Gastroesophageal sphincter (tissue), 4 donors: ENCODE measurements around the gene LRRC40. TPM values are rescaled to one million over a fixed set of nuclear protein-coding genes. Genes with fewer than 3 reads are reported as not detected.
A peak's percentile ranks its signal among the peaks of the same experiment; 100 is the strongest.

Experiments
- ATAC-seq: fragments of 150-250 bp; one replicate; pipeline ENCODE4 v1.9.1; 2016; ENCODE audit warnings: mild to moderate bottlenecking, moderate library complexity
- H3K27ac ChIP-seq, 4 donors: fragments of 200-600 bp; sonication (generic) in 3 of 4; 1 replicate in 3 of 4; 2 replicates in 1 of 4; pipeline ENCODE4 v1.5.1; 2016 to 2019
- H3K27me3 ChIP-seq: fragments of 200-600 bp; sonication (generic); one replicate; pipeline ENCODE4 v1.5.1; 2019
- H3K36me3 ChIP-seq, 2 donors: fragments of 200-600 bp; sonication (generic); one replicate each; pipeline ENCODE4 v1.5.1; 2019; ENCODE audit warnings: control low read depth in 1 of 2
- H3K4me1 ChIP-seq, 3 donors: fragments of 200-600 bp; sonication (generic); 1 replicate in 2 of 3; 2 replicates in 1 of 3; pipeline ENCODE4 v1.5.1; 2016 to 2019; ENCODE audit warnings: control low read depth in 2 of 3
- H3K4me3 ChIP-seq, 2 donors: fragments of 200-600 bp; sonication (generic); one replicate each; pipeline ENCODE4 v1.5.1; 2019; ENCODE audit warnings: mild to moderate bottlenecking in 1 of 2, moderate library complexity in 1 of 2
- H3K9me3 ChIP-seq, 3 donors: fragments of 200-600 bp; sonication (generic); one replicate each; pipeline ENCODE4 v1.5.1; 2017 to 2019; ENCODE audit warnings: control low read depth in 2 of 3
- CTCF ChIP-seq, 4 experiments: fragments of 200-600 bp in 2 of 4; fragments of 450-650 bp in 2 of 4; sonication (generic) in 1 of 4; IDR thresholded peaks; one replicate each; pipeline ENCODE4 v1.5.1; 2017 to 2019; ENCODE audit warnings: antibody characterized with exemption in 4 of 4, mild to moderate bottlenecking in 2 of 4, moderate library complexity in 2 of 4
- EP300 ChIP-seq: sonication (generic); formaldehyde crosslinking; IDR thresholded peaks from one replicate; pipeline ENCODE4 v1.6.1; 2017; ENCODE audit warnings: antibody characterized with exemption, mild to moderate bottlenecking
- POLR2A ChIP-seq, 2 donors: fragments of 450-650 bp; IDR thresholded peaks; one replicate each; pipeline ENCODE4 v1.6.1; 2017; ENCODE audit warnings: antibody characterized with exemption in 2 of 2, mild to moderate bottlenecking in 2 of 2, moderate library complexity in 1 of 2
- POLR2AphosphoS5 ChIP-seq: sonication (generic); formaldehyde crosslinking; IDR thresholded peaks from one replicate; pipeline ENCODE4 v1.6.1; 2017; ENCODE audit warnings: antibody characterized with exemption
- WGBS, 2 donors: methylation state at CpG; one replicate each; pipeline ENCODE4 v1.1.5; 2018; ENCODE audit warnings: low coverage in 1 of 2; 5-methylcytosine and 5-hydroxymethylcytosine counted together
- total RNA-seq, 4 donors: library from RNA; depleted of rRNA; stranded (reverse); fragments of >200 nt; gene quantifications; one replicate each; pipeline ENCODE4 v1.1.0, GENCODE V29; 2016

The LRRC40 gene
- total RNA-seq, 4 donors from 2014 or later = 12.9 to 25.4 (median 18.5) TPM

DNA sequence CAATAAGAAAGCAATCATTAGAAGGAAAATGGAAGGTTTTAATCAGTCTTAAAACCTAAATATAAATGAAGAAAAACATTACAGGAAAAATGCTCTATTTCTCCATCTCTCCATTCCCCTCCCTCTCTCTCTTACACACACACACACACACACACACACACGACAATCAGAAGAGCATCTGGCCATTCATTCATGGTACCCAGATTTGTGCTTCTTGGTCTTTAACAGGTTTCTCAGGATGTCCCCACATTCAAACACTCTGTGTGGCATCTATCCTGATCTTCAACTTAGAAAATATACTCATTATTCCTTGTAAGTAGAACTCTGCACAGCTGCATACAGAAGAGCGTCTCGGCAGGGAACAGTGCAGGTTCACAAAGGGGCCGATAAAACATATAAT is 779 bp downstream of the LRRC40 start:
- WGBS, 2 donors = 0 to 2% methylated on average over 4 of the region's 4 CpGs
- Histone ChIP-seq H3K4me3 (peak overlapping the region; percentile 68 to 69), H3K27me3 (no peaks in the 10 kb centered on the region), H3K9me3 (no peaks in the 10 kb centered on the region), H3K4me1 (peaks cover 4 to 67% (median 14%) of the 10 kb centered on the region in 3 donors), H3K27ac (peak overlapping the region; percentile 81 to 95 (median 91)), H3K36me3 (peaks cover 0 to 11% of the 10 kb centered on the region in 2 donors)
- no peak for TF ChIP-seq CTCF (IDR thresholded peaks at IDR 0.05)
- TF ChIP-seq EP300 = no peak
- no peak for TF ChIP-seq POLR2A (IDR thresholded peaks at IDR 0.05)
- TF ChIP-seq POLR2AphosphoS5 = no peak
- ATAC-seq = no peak

- TF ChIP-seq EP300 = no peak
- Histone ChIP-seq H3K27me3 (no peaks in the 10 kb centered on the region), H3K4me1 (peaks cover 4 to 62% (median 14%) of the 10 kb centered on the region in 3 donors), H3K9me3 (no peaks in the 10 kb centered on the region), H3K36me3 (peaks cover 0 to 11% of the 10 kb centered on the region in 2 donors), H3K4me3 (peak overlapping the region in 1 of 2 donors; percentile 68), H3K27ac (no peak overlapping the region)
- WGBS, 2 donors = 100% methylated on average over 1 of the region's 1 CpG
- no peak for ATAC-seq
These were observed 1.2 kb downstream of the LRRC40 start for GRCh38 chr1:70204139-70204538.

GRCh38 chr1:70202173-70202758 is 3.1 kb downstream of the LRRC40 start:
- Histone ChIP-seq H3K36me3 (no peaks in the 10 kb centered on the region), H3K4me3 (no peak overlapping the region), H3K27ac (no peak overlapping the region), H3K4me1 (peaks cover 0 to 43% (median 9%) of the 10 kb centered on the region in 3 donors), H3K9me3 (no peaks in the 10 kb centered on the region), H3K27me3 (no peaks in the 10 kb centered on the region)
- ATAC-seq = no peak
- 57 to 64% methylated on average over 2 of the region's 2 CpGs for whole genome bisulfite sequencing, 2 donors
- TF ChIP-seq POLR2AphosphoS5 (no peak), POLR2A (IDR thresholded peaks at IDR 0.05) (no peak), EP300 (no peak), CTCF (IDR thresholded peaks at IDR 0.05) (no peak)

GRCh38 chr1:70200065-70200464 is 5.3 kb downstream of the LRRC40 start:
- Histone ChIP-seq H3K4me3 (no peak overlapping the region), H3K9me3 (no peaks in the 10 kb centered on the region), H3K36me3 (no peaks in the 10 kb centered on the region), H3K4me1 (peaks cover 0 to 32% (median 4%) of the 10 kb centered on the region in 3 donors), H3K27ac (no peak overlapping the region), H3K27me3 (no peaks in the 10 kb centered on the region)
- TF ChIP-seq POLR2AphosphoS5 (no peak), CTCF (IDR thresholded peaks at IDR 0.05) (no peak), EP300 (no peak), POLR2A (IDR thresholded peaks at IDR 0.05) (no peak)
- WGBS, 2 donors = 84 to 88% methylated on average over 3 of the region's 4 CpGs
- no peak for ATAC-seq

GRCh38 chr1:70196333-70196732 is 9.0 kb downstream of the LRRC40 start:
- no peaks in the 10 kb centered on the region for H3K9me3 ChIP-seq
- ATAC-seq = no peak
- TF ChIP-seq EP300 (no peak), POLR2AphosphoS5 (no peak), CTCF (IDR thresholded peaks at IDR 0.05) (no peak), POLR2A (IDR thresholded peaks at IDR 0.05) (no peak)
- WGBS, 2 donors = 78 to 94% methylated on average over 3 of the region's 3 CpGs
- no peak overlapping the region for H3K4me3 ChIP-seq
- no peak overlapping the region for H3K27ac ChIP-seq
- no peaks in the 10 kb centered on the region for H3K27me3 ChIP-seq
- H3K4me1 ChIP-seq = no peaks in the 10 kb centered on the region
- no peaks in the 10 kb centered on the region for H3K36me3 ChIP-seq
